ENCODE results near the gene TMEM190.

TMEM190 gene

DNA sequence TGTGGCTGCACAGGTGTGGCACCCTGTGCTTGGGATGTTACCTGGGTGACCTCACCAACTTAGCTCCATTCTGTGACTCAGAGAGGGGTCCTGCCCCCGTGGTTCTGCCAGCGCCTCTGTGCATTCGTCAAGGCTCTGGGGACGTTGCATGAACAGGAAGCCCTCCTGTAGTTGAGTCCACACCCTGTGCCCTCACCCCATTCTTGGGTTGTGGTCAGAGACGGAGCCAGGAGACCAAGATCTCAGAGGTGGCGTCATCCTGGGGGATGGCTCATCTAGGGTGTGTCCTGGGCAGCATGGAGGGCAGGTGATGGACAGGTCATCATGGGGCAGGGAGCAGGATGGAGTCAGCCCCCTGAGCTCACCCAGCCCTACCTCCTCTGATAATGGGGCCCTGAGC is 24.6 kb upstream of the TMEM190 start:
- no peak for DNase-seq

DNA sequence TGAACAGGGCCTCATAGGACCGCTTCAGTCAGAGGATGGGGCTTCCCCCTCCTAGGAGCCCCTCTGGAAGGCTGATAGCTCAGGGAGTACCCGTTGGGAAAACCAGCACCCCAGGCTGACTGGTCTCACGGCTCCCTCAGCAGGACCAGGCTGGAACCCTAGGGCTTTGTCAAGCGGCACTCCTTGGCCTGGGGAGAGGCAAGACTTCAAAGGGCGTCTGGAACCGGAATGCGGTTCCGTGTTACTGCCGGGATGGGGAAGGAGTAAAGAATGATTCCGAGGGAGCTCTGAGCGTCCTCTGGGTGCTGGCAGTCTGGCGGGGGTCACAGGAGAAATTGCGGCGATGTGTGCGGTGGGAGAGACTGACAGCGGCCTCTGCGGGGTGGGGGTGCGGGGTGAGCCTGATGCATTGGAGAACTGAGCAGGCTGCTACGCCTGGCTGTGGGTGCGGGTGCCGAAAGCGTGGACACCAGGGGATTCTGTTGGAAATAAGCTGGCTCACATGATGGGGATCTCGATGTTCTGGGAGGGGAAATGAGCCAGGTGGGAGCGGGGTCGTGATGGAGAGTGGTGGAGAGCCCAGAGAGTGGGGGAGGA is 24.0 kb upstream of the TMEM190 start:
- no peak for DNase-seq

DNA sequence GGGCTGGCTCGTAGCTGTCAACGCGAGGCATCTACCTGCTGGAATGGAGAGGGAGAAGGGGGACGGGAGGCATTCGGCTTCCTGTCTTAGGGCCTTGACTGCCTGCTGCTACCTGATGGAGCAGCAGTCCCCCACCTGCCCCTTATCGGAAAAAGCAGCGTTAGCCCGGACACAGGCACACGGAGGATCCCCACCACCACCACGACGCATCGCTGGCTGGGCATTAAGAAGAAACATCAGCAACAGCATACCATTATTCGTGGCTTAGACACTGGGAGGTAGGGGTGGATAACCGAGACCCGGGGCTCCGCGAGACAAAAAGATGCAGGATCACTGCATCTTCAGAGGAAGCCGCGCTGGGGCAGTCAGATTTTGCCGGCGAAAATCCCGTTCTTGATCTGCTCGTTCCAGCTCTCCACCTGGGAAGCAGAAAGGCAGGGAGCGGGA is 23.2 kb upstream of the TMEM190 start:
- DNase-seq: no peak

DNA sequence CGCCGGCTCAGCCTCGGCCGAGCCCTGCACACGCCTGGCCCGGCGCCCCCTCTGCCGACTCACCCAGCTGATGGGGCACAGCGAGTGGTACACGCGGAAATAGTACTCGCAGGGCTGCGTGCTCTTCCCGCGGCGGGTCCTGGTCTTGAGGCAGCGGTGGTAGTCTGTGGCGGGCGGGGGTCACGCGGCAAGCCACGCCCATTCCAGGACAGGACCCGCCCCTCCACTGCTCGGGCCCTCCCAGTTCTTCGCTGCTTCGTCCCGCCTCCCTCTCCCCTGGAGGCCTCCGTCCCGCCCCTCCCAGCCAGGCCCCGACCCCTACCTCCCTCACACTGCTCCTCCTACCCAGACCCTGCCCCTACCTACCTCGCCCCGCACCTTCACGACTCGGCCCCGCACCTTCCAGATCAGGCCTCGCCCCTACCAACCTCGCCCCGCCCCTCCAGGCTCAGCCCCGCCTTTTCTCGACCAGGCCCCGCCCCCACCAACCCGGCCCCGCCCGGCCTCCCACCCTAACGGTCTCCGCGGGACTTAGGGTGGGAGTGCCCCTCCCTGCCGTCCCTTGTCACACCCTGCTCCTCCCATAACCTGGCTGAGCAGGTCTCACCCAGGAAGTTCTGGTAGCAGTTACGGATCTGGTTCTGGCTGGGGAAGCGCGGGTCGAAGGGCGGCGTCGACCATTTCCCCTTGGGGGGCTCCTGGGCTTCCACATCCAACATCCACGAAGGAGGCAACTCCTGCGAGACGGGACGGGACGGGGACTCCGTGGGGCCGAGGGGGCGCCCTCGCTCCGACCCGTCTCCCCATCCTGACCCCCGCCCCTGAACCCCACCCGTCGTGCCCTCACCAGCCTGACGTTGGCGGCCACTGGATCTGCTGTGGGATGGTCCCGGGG is 22.6 kb upstream of the TMEM190 start:
- peak; percentile 30 for DNase-seq

DNA sequence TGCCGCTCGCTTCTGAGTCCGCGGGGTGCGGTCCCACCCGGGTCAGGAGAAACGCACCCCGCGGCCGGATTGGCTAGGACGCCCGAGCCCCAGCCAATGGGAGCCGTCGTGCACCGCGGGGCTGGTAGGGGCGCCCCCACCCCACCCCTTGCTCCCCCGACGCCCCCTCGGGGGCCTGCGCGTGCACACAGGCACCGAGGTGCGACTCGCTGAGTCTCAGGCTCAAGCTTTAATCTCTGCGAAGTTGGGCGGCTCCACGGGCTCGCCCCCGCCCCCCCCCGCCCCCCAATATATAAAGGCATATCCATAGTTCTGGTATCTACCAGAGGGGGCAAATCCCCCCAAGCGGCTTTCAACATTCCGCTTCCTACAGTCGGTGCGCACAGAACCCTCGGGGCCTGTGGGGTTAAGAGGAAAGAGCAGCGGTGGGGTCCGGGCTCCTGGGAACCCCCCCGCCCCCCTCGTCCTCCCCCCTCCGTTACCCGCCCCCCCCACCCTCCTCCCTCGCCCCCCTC is 21.9 kb upstream of the TMEM190 start, which contains the start of gene COX6B2:
COX6B2 (minus strand) TSS at position 22 of the 515 bp plus-strand sequence. CDS start 198 bp downstream, outside the sequence.
- no peak for DNase-seq

DNA sequence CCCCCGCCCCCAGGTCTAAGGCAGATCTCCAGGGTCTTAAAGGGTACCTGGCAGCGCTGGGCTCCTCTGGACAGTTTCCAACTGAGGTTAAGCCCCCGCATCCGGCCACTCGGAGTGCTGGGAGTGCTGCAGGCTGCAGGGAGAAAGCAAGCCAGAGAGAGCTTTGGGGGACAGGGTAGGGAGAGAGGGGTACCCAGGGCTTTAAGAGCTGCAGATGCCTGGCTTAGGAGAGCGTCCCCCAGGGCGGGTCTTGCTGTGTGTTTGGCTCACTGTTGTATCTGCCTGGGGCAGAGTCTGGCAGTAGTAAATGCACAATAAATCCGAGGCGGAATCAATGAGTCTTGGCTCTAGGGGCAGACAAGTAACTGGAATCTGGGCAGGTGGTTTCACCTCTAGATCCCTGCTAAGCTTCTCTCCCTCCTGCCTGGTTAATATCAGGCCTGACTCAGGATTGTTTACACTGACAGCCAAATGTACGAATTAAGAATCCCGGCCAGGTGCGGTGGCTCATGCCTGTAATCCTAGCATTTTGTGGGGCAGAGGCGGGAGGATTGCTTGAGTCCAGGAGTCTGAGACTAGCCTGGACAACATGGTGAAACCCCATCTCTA is 21.3 kb upstream of the TMEM190 start:
- no peak for DNase-seq

DNA sequence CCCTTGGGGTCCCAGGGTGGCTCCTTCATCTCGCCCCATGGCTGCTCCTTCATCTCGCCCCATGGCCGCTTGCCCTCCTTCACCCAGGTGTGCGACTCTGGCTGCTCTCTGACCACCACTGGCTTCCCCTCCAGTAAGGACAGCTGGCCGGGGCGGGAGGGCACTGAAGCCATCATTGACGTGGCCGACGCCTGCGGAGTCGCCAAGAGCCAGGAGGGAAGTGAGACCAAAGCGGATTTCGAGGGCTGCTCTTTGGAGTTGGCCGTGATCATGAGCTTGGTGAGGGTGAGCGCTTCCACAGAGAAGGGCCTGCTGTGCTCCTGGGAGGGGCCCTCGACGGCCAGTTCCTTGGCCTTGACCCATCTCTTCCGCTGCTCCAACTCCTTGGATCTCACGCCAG is 18.1 kb upstream of the TMEM190 start:
- no peak for DNase-seq

DNA sequence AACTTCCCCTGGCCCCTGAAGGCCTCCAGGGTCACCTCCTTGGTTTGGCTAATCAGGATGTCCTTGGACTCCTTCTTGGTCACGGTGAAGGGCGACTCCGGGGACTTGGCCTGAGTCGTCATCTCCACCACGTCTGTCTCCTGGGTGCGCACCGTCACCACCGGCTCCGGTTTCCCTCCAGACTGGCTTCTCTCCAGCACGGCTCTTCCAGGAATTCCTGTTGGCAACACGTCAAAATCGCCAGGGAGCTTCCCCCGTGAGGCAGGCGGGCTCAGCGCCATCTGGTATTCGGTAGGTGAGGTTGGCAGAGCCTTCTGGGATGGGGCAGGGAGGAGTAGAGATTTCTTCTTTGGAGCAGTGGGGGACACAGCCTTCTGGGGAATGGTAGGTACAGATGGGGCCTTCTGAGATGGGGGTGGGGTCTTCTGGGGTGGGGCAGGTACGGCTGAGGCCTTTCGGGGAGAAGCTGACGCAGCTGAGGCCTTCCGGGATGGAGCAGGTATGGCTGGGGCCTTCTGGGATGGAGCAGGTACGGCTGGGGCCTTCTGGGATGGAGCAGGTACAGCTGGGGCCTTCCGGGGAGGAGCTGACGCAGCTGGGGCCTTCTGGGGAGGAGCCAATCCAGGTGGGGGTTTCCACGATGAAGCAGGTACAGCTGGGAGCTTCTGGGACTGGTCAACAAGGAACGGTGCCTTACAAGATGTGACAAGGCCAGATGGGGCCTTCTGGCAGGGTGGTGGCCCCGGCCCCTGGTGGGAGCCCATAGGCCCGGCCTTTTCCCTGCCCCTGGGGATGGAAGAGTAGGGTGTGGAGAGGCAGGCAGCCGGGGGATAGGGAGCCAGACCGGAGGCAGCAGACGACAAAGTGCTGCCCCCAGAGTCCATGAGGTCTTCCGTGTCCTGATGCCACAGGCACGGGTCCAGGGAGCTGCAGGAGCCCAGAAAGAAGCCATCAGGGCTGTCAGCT is 17.4 kb upstream of the TMEM190 start:
- peak; percentile 95 for DNase-seq

DNA sequence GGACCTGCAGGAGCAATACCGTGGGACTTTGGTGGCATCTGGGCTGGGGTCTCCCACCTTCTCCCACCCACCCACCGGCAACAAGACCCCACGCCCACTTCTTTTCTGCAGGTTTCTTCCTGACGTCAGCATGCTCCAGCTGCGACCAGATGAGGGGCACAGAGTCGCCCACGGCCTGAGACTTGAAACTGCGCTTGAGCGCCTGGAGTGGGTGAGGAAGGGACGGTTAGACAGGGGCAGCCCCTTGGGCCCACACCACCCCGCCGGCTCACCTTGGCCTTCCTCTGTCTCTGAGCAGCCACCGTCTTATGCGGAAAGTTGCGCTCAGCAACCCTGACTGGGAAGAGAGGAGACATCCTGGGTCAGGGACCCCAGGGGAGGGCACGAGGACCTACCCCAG is 15.7 kb upstream of the TMEM190 start:
- DNase-seq: no peak

DNA sequence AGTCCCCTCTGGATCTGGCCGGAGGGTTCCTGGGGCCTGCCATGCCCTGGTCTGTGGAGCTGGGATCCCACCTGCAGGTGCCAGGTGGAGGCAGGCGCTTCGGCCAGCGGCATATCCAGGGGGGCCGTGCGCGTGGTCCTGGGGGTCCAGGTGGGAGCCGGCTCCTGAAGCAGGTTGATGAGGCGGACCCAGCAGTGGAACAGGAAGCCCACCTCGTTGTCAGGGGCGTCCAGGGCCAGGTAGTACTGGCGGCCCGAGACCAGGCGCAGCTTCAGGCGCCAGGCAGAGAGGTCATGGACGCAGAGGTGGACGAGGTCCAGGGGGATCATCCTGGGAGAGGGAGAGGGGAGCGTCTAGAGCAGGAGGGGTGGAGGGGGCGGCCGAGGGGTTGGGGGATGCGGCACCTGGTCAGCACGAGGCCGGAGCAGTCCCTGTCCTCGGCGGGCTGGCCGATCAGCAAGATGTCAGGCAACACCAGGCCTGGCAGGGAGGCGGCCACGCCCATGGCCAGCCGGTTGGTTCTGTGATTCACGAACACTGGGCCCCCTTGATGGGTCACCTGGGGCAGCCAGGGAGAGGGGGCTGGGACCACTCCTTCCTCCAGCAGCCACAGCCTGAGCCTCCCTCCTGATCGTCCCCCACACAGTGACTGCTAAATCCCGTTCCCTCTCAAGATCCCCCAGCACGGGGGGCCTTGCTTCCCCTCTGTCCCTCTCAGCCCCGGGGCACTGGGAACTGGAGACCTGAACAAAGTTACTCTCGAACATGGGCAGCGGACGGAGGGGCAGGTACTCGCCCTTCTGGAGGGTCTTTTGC is 14.2 kb upstream of the TMEM190 start:
- DNase-seq: no peak

DNA sequence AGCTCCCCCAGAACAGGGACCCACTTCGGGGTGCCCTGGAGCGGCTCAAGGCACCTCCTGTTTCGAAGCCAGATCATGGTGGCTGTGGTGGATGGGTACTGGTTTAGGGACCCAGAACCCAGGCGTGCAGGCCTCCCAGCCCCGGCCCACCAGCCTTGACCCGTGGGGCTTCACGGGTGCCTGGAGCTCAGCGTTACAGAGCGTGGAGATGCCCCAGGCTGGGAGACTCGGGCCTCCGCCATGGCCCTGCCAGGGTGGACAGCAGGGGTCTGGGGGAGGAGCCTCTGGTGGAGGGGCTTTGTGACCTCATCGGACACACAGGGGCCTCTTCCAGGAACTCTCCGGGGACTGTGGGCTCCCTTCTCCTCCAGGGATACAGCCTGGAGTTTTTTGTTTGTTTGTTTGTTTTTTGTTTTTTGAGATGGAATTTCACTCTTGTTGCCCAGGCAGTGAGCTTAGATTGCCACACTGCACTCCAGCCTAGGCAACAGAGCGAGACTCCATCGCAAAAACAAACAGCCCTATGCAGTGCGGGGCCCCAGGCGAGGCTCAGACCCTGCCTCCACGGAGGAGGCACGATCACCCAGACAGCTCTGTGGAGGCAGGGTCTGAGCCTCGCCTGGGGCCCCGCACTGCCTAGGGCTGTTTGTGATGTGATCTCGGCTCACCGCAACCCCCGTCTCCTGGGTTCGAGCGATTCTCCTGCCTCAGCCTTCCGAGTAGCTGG is 13.5 kb upstream of the TMEM190 start, which contains the start of gene GARIN5B:
GARIN5B (minus strand) TSS at position 271 of the 727 bp plus-strand sequence; CDS start at position 77, 194 bp downstream.
- no peak for DNase-seq

DNA sequence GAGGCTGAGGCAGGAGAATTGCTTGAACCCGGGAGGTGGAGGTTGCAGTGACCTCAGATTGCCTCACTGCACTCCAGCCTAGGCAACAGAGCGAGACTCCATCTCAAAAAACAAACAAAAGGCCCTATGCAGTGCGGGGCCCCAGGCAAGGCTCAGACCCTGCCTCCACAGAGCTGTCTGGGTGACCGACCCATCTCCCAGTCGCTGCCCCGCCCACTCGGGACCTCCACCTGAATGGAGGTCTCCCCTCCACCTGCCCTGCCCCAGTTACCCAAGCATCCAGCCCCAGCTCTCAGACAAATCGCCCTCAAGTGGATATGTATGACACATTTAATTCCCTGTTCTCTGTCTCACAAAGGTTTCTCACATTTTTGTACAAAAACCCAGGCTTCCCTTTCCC is 11.4 kb upstream of the TMEM190 start:
- DNase-seq: no peak

DNA sequence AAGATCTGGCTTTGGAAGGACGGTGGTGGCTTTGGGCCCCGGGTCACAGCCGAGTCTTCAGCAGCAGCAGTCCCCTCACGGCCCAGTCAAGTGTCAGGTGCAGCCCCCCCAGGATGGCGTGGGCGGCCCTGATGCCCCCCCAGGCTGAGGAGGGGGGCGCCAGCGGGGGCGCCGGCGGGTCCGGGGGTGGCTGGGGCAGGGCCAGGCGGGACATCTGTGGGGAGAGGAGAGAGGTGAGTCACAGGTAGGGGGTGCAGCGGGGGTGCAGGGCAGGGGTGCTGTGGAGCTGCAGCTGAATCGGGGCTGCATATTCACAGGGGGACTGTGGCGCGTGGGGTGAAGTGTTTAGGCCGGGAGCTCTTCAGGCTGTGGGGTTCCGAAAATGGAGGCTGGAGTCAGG is 10.7 kb upstream of the TMEM190 start:
- DNase-seq: no peak

DNA sequence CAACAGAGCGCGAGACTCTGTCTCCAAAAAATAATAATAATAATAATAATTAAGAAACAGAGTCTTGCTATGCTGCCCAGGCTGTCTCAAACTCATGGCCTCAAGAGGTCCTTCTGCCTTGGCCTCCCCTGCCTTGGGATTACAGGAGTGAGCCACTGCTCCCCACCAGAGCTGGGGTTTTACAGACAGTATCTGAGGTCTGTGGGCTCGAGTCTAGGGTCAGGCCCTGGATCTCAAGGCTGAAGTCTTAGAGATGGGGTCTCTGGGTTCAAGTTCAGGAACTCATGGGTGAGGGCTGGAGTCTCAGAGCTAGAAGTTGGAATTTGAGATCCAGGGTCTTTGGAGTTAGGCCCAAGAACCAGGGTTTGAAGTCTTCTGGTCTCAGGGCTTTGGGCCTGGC is 9.8 kb upstream of the TMEM190 start:
- no peak for DNase-seq

DNA sequence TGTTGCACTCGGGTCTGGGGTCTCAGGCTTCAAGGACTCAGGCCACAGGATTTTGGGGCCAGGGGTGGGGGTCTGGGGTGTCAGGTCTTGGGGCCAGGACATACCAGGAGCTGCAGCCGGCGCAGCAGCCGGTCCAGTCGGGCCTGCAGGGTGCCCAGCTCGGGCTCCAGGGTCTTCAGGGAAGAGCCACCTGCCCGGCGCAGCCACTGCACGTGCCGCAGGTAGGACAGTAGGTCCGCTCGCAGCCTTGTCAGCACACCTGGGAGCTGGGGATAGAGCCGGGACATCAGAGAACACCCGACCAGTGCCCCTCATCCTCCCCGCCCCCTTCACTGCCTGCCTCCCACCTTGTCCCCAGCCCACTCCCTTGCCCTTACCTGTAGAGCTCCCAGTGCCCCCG is 8.5 kb upstream of the TMEM190 start:
- DNase-seq: no peak

DNA sequence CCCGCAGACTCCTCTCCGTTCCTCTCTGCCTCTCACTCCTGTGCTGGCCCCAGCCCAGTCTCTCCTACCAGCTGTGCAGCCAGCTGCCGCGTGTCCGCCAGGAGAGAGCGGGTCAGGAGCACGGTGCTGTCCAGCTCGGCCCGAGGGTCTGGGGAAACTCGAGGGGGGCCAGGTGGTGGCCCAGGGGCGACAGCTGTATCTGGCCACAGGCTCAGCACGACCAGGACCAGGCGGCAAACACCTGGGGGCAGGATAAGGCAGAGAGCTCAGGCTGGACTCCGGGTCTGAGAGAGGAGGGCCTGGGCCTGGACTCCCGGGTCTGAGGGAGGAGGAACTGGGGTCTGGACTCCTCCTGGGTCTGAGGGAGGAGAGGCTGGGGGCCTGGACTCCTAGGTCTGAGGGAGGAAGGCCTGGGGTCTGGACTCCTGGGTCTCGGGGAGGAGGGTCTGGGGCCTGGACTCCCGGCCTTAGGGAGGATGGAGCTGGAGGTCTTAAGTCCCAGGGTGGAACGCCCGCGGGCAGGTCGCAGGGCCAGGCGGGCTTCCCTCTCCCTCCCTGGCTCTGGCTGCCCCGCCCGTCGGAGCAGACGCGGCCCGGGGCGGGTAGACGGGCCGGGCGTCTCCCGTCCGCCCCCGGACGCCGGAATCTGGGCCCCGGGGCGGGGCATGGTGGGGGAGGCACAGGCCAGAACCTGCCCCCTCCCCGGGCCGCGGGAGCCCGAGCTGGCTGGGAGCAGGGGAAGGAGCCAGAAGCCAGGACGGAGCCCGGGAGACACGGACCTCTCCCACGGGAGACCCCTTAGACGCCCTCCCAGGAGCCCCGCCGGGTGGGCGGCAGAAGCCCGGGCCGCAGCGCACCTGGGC is 7.7 kb upstream of the TMEM190 start:
- DNase-seq: no peak

DNA sequence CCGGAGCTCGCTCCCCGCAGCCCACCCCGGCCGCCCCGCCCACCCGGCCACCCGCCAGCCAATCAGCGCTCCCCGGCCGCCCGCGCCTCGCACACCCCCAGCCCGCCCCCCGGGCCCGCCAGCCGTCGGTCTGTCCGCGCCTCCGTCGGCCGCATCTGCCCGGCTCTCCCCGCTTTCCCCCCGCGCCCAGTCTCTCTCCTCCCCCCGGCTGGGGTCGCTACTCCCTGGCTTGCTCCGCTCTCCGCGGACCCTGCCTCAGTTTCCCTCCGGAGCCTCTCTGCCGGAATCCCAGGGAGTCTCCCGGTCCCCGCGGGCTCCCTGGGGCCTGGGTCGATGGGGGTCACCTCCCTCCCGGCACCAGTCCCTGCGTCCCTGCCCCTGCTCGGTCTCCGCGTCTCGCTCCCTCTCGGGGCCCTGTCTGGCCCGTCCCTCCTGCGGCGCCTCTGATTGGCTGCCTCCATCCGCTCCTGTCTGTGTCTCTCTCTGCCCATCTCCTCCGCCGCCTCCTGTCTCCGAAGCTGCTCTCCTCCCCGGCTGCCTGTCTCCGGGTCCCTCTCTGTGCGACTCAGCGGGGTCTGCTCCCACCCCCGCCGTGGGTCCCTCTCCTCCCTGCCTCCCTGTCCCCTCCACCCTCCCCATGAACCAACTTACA is 6.8 kb upstream of the TMEM190 start:
- peak; percentile 28 for DNase-seq

DNA sequence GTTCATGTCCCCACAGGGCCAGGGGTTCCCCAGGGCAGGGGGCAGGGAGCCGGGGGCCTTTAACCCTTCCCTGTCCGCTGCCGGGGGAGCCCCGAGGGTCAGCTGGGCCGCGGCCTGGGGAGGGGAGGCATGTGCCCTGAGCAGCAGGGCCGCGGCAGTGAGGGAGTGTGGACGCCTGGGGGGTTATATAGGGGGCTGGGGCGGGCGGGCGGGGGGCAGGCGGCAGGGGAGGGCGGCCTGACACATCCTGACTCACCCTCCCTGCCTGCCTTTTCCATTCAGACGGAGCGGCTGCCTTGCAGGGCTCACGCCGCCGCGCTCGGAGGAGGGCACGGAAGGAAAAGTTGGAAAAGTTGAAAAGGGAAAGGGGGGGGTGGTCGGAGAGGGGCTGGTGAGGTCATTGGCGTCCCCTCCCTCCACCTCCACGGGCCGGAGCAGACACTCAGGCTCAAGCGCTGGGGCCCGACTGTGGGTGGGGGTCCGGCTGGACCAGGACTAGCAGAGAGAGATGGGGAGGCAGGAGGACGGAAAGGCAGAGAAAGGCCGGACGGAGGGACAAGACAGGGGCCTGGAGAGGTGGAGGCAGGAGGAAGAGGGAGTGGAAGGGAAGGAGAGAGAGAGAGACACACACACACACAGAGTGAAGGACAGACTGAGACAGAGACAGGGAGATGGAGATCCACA is 6.2 kb upstream of the TMEM190 start, which contains the start of gene IL11:
IL11 (minus strand) TSS at position 159 of the 684 bp plus-strand sequence; CDS start at position 6, 153 bp downstream.
- no peak for DNase-seq

All from NCI-H2171 (cell line).